ENCODE data around the gene ADGRL4.

GRCh38 chr1:78843546-78843945, 163.0 kb downstream of the ADGRL4 start:
- TF ChIP-seq CTCF (conservative IDR thresholded peaks at IDR 0.05) (no peak), ZFX (IDR thresholded peaks at IDR 0.05) (no peak)

Data from C4-2B (cell line).